Renal pelvis (tissue), 4 donors: ENCODE results near the gene OR8B4. TPM values are rescaled to one million over a fixed set of nuclear protein-coding genes. Genes with fewer than 3 reads are reported as not detected.
A peak's percentile ranks its signal among the peaks of the same experiment; 100 is the strongest.
"Not testable (repeated sequence)": the region's sequence is repeated elsewhere in the genome, so short reads cannot be mapped to it uniquely, and the experiment has no call there.

Experiments
- DNase-seq: peaks from one replicate; pipeline ENCODE4 v3.0.0-alpha.2; 2013
- polyA plus RNA-seq, 3 donors: library from polyadenylated mRNA; unstranded; fragments of 120-200 nt; gene quantifications; one replicate each; pipeline ENCODE4 v1.2.1, GENCODE V29; 2013; ENCODE audit not compliant: insufficient read length in 3 of 3

The OR8B4 gene
- polyA plus RNA-seq, 3 donors: not detected

- no peak for DNase-seq
Measured at GRCh38 chr11:124409906-124410305, 14.8 kb downstream of the OR8B4 start.

- DNase-seq: no peak
Measured at GRCh38 chr11:124405581-124405980, 19.1 kb downstream of the OR8B4 start.

DNA sequence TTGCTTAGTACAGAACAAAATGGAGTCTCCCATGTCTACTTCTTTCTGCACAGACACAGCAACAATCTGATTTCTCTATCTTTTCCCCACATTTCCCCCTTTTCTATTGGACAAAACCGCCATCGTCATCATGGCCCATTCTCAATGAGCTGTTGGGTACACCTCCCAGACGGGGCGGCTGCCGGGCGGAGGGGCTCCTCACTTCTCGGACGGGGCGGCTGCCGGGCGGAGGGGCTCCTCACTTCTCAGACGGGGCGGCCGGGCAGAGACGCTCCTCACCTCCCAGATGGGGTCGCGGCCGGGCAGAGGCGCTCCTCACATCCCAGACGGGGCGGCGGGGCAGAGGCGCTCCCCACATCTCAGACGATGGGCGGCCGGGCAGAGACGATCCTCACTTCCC, 21.5 kb downstream of the OR8B4 start:
- DNase-seq: not testable (repeated sequence)

GRCh38 chr11:124402326-124402922, 22.2 kb downstream of the OR8B4 start:
- DNase-seq: peak; percentile 27

DNA sequence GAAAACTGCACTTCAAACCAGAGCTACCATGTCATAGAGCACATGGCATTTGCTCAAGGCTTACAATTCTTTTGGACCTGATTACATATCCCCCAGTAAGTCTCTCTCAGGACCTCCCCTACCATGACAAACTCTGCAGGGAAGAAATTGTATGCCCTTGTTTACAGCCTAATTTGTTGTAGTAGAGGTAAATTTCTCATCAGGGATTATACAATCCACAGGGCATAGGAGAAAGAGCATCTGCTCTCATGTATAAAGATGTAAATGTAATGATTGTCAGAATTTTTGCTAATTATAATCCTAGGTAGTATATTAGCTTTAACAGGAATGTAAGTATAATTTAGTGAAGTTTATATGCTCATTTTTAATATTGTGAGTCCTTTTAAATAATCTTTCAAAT, 25.7 kb downstream of the OR8B4 start, which contains the start of gene OR8B3:
OR8B3 (minus strand) TSS at position 101 of the 400 bp plus-strand sequence. CDS start 1,673 bp downstream, outside the sequence.
- DNase-seq: no peak

- not testable (repeated sequence) for DNase-seq
Measured at GRCh38 chr11:124396847-124397246, 27.8 kb downstream of the OR8B4 start.

DNA sequence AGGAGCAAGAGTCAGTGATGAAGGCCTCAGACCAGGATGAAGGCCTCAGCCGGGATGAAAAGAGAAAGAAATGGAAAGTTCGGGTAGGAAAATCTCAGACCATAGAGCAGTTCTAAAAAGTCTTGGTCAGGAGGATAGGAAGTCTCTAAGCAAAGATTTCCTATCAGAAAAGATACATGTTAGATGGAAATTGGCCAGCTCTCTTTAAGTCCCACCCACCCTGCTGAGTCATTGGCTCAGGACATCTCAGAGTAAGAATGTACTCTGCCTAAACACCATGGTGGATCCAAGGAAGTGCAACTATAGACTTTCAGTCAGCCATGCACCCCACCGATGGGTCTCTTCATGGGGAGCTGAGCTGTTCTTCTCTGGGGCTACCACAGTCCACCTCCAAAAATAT, 30.3 kb downstream of the OR8B4 start:
- no peak for DNase-seq

GRCh38 chr11:124384399-124384798, 40.3 kb downstream of the OR8B4 start, which contains the start of gene OR8B2:
Gene OR8B2, minus strand, starts transcription at chr11:124384499. Its CDS starts 1,156 bp downstream, at chr11:124383343.
- DNase-seq: no peak

GRCh38 chr11:124382857-124383256, 41.8 kb downstream of the OR8B4 start:
- DNase-seq: not testable (repeated sequence)

GRCh38 chr11:124380585-124380984, 44.1 kb downstream of the OR8B4 start:
- no peak for DNase-seq

GRCh38 chr11:124376280-124376679, 48.4 kb downstream of the OR8B4 start:
- DNase-seq: no peak

Other genes starting within 250 kb of the OR8B4 start
- not detected for gene OR10D3, start 241.5 kb downstream of the OR8B4 start, polyA plus RNA-seq
- not detected for gene OR8G1, start 183.8 kb downstream of the OR8B4 start, polyA plus RNA-seq
- not detected for gene OR8G5, start 168.5 kb downstream of the OR8B4 start, polyA plus RNA-seq
- not detected for gene OR8D1, start 110.9 kb downstream of the OR8B4 start, polyA plus RNA-seq
- gene OR8D2, start 104.7 kb downstream of the OR8B4 start, polyA plus RNA-seq: not detected
- gene OR8B2, start 40.4 kb downstream of the OR8B4 start, polyA plus RNA-seq: not detected
- gene OR8B3, start 25.8 kb downstream of the OR8B4 start, polyA plus RNA-seq: not detected
- gene OR8B8, start 20.8 kb upstream of the OR8B4 start, polyA plus RNA-seq: not detected
- not detected for gene OR8B12, start 118.8 kb upstream of the OR8B4 start, polyA plus RNA-seq
- under 1 TPM in 1 of 3 donors, not detected in 2; 0.04 TPM for gene OR8A1, start 145.1 kb upstream of the OR8B4 start, polyA plus RNA-seq
- gene PANX3, start 186.6 kb upstream of the OR8B4 start, polyA plus RNA-seq: not detected
- gene TBRG1, start 198.0 kb upstream of the OR8B4 start, polyA plus RNA-seq: 10 to 100 TPM; 23.0 to 41.9 (median 40.3) TPM
- 10 to 100 TPM; 26.3 to 35.9 (median 31.9) TPM for gene SIAE, start 248.9 kb upstream of the OR8B4 start, polyA plus RNA-seq
- 10 to 100 TPM; 18.8 to 26.0 (median 20.6) TPM for gene SPA17, start 249.0 kb upstream of the OR8B4 start, polyA plus RNA-seq